NCI-H187 treated with DMSO at 0.1 percent for 48 hours (cell line): Measurements from ENCODE around the gene TYK2.

Source experiments
- DNase-seq: peaks from one replicate; lab custom pipeline; 2025; lab: John Stamatoyannopoulos, UW

The TYK2 gene

DNA sequence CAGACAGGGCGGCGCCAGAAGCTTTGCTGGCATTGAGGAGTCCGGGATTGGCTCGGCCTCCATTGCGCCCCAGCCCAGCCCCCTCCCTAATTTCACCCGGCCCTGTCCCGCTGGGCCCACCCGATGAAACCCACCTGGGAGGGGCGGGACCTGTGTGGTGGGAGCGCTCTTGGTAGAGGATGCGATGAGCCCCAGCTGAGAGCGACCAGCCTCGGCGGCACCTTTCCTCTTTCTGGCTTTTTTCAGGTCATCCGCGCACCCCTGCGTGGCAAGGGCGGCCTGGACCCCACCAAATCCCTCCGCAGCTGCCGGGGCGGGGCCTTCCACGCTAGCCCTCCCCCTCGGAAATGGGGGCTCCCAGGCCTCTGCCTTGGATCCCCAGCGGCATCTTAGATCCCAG is 70.9 kb downstream of the TYK2 start, which contains the start of gene ZGLP1:
ZGLP1 (minus strand) TSS at position 393 of the 400 bp plus-strand sequence.
- DNase-seq, result no peak

DNA sequence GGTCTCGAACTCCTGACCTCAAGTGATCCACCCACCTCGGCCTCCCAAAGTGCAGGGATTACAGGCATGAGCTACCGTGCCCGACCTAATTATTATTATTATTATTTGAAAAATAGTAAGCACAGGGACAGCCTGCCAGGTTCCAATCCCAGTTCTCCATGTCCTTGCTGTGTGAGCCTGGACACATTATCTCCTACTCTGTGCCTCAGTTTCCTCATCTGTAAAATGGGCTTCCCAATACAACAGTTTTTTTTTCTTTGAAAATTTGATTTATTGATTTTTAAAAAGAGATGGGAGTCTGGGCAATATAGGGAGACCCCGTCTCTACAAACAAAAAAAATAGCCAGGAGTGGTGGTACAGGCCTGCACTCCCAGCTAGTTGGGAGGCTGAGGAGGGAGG is 74.0 kb downstream of the TYK2 start:
- DNase-seq, result no peak

DNA sequence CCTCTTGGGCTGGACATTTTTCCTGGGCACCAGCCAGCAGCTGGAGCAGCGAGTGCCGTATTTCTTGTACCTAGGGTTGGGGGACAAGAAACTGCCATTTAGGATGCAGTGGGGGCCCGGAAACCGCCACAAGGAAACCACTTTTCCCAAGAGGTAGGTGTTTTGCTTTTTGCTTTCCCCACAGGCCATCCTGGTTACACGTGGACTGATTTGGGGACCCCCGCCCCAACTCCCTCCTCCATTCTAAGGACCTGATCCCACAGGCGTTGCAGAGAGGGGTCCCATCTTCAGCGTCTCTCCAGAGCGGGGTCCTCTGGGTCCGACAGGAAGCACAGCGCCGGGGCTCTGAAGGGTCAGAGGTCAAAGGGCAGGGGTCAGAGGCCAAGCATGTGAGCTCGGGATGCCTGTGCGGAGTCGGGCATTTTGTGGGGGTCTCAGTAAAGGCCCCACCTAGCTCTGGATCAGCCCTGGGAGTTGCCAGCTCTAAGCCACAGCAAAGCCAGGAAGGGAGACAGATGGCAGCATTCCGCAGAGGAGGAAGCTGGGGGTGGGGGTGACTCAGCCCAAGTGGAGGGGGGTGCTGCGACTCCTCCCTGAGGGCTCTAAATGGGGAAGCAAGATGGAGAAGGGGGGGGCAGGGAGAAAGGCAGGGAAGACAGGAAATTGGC is 75.1 kb downstream of the TYK2 start:
- DNase-seq, result no peak
